Ovary (tissue), 3 donors: ENCODE data around the gene MID1.

Experiments used
- CTCF ChIP-seq, 3 donors: fragments of 450-650 bp in 2 of 3; fragments of 200-600 bp in 1 of 3; IDR thresholded peaks; one replicate each; pipeline versions ENCODE4 v1.5.1 to v1.8.0; 2016 to 2022; ENCODE audit warnings: antibody characterized with exemption in 3 of 3, mild to moderate bottlenecking in 1 of 3
- POLR2A ChIP-seq: fragments of 450-650 bp; IDR thresholded peaks from one replicate; pipeline ENCODE4 v1.6.1; 2017; ENCODE audit warnings: antibody characterized with exemption, mild to moderate bottlenecking, moderate library complexity
- donor health status: DM: no; HTN: no; CAD: no.

- TF ChIP-seq POLR2A (no peak), CTCF (IDR thresholded peaks at IDR 0.05) (no peak)
Measured at GRCh38 chrX:10450229-10450958, 170.0 kb downstream of the MID1 start.
